OCI-LY1 (cell line): Measurements from ENCODE around the gene RASSF5.

ENCODE experiments used
- H2AFZ ChIP-seq: fragments of 200-600 bp; sonication (generic), shearing (Covaris generic); 2 replicates; pipeline ENCODE4 v1.6.0; 2014; ENCODE audit warnings: antibody characterized with exemption, mild to moderate bottlenecking, low read length
- H3F3A ChIP-seq: fragments of 200-600 bp; sonication (generic), shearing (Covaris generic); 2 replicates; pipeline ENCODE4 v1.6.0; 2014; ENCODE audit warnings: mild to moderate bottlenecking, antibody characterized with exemption, low read length, moderate library complexity; ENCODE audit not compliant: insufficient read depth
- H3K27ac ChIP-seq: fragments of 200-600 bp; sonication (generic); 2 replicates; pipeline ENCODE4 v1.5.1; 2014; ENCODE audit warnings: low read length, mixed run types, mild to moderate bottlenecking, low read depth; ENCODE audit not compliant: poor library complexity, severe bottlenecking
- H3K27me3 ChIP-seq: fragments of 200-600 bp; sonication (generic); 2 replicates; pipeline ENCODE4 v1.6.0; 2014; ENCODE audit warnings: antibody characterized with exemption, mild to moderate bottlenecking, low read length, moderate library complexity; ENCODE audit not compliant: insufficient read depth
- H3K36me3 ChIP-seq: fragments of 200-600 bp; sonication (generic); 2 replicates; pipeline ENCODE4 v1.6.1; 2014; ENCODE audit warnings: mild to moderate bottlenecking, antibody characterized with exemption, low read length, moderate library complexity, mixed read lengths; ENCODE audit not compliant: insufficient read depth
- H3K4me1 ChIP-seq: fragments of 200-600 bp; sonication (generic); 2 replicates; pipeline ENCODE4 v1.5.1; 2014; ENCODE audit warnings: mild to moderate bottlenecking, low read length, moderate library complexity; ENCODE audit not compliant: insufficient read depth, severe bottlenecking
- H3K4me2 ChIP-seq: fragments of 200-600 bp; sonication (generic), shearing (Covaris generic); 2 replicates; pipeline ENCODE4 v1.6.1; 2014; ENCODE audit warnings: low read length
- H3K4me3 ChIP-seq: fragments of 200-600 bp; sonication (generic); 2 replicates; pipeline ENCODE4 v1.5.1; 2014; ENCODE audit warnings: low read length, low read depth, mild to moderate bottlenecking, mixed read lengths; ENCODE audit not compliant: poor library complexity, severe bottlenecking
- H3K79me2 ChIP-seq: fragments of 200-600 bp; shearing (Covaris generic); 2 replicates; pipeline ENCODE4 v1.6.1; 2016; ENCODE audit warnings: mixed run types, low read length, mixed read lengths; ENCODE audit not compliant: insufficient read depth
- H3K9ac ChIP-seq: fragments of 200-600 bp; sonication (generic), shearing (Covaris generic); 2 replicates; pipeline ENCODE4 v1.6.1; 2014; ENCODE audit warnings: mild to moderate bottlenecking, low read length, mixed read lengths
- H3K9me2 ChIP-seq: fragments of 200-600 bp; sonication (generic), shearing (Covaris generic); 2 replicates; pipeline ENCODE4 v1.6.1; 2014; ENCODE audit warnings: low read depth, mild to moderate bottlenecking, low read length, mixed read lengths
- H3K9me3 ChIP-seq: fragments of 200-600 bp; shearing (Covaris generic); 2 replicates; pipeline ENCODE4 v1.6.1; 2014; ENCODE audit warnings: low read length, mixed read lengths
- H4K20me1 ChIP-seq: fragments of 200-600 bp; sonication (generic), shearing (Covaris generic); 2 replicates; pipeline ENCODE4 v1.6.0; 2016; ENCODE audit warnings: mild to moderate bottlenecking, low read length; ENCODE audit not compliant: insufficient read depth
- EZH2 ChIP-seq: fragments of 200-600 bp; sonication (generic), shearing (Covaris generic); IDR thresholded peaks from 2 replicates; pipeline ENCODE4 v1.8.0; 2017; ENCODE audit warnings: borderline replicate concordance, mixed run types, mild to moderate bottlenecking, antibody characterized with exemption, low read length, moderate library complexity, mixed read lengths
- TF ChIP-seq, protein P1 (sequence below): fragments of 200-600 bp; sonication (generic), shearing (Covaris generic); IDR thresholded peaks from 2 replicates; pipeline ENCODE4 v1.5.1; 2017; ENCODE audit warnings: mild to moderate bottlenecking, antibody characterized with exemption, low read length, moderate library complexity, mixed read lengths

RASSF5 gene

DNA sequence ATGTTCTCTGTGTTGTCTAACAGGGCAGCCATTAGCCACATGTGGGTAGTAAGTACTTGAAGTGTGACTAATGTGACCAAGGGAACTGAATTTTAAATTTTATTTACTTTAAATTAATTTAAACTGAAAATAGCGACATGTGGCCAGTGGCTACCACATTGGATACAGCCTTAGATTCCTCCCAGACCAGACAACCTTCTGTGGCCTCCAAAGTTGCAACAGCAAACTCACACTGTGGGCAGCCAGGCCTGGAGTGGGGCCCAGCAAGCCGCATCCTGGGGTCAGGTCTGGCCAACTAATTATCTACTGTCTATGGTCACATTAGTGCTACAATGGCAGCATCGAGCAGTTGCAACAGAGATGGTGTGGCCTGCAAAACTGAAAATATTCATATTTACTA, 93.2 kb downstream of the RASSF5 start:
- Histone ChIP-seq H4K20me1 (no peaks in the 10 kb centered on the region), H3K4me3 (no peak overlapping the region), H3K9ac (no peak overlapping the region), H3K27me3 (no peaks in the 10 kb centered on the region), H3K4me2 (no peak overlapping the region), H3F3A (no peaks in the 10 kb centered on the region), H3K79me2 (no peaks in the 10 kb centered on the region), H3K9me3 (no peaks in the 10 kb centered on the region), H2AFZ (no peak overlapping the region), H3K9me2 (no peaks in the 10 kb centered on the region), H3K36me3 (peaks cover 68% of the 10 kb centered on the region), H3K27ac (no peak overlapping the region), H3K4me1 (no peaks in the 10 kb centered on the region)
- TF ChIP-seq, protein P1, sequence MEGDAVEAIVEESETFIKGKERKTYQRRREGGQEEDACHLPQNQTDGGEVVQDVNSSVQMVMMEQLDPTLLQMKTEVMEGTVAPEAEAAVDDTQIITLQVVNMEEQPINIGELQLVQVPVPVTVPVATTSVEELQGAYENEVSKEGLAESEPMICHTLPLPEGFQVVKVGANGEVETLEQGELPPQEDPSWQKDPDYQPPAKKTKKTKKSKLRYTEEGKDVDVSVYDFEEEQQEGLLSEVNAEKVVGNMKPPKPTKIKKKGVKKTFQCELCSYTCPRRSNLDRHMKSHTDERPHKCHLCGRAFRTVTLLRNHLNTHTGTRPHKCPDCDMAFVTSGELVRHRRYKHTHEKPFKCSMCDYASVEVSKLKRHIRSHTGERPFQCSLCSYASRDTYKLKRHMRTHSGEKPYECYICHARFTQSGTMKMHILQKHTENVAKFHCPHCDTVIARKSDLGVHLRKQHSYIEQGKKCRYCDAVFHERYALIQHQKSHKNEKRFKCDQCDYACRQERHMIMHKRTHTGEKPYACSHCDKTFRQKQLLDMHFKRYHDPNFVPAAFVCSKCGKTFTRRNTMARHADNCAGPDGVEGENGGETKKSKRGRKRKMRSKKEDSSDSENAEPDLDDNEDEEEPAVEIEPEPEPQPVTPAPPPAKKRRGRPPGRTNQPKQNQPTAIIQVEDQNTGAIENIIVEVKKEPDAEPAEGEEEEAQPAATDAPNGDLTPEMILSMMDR = no peak
- TF ChIP-seq EZH2 = no peak

- Histone ChIP-seq H3K79me2 (no peaks in the 10 kb centered on the region), H3K9me2 (no peaks in the 10 kb centered on the region), H3K27me3 (no peaks in the 10 kb centered on the region), H3K27ac (no peak overlapping the region), H2AFZ (no peak overlapping the region), H3K9me3 (no peaks in the 10 kb centered on the region), H3K36me3 (peaks cover 57% of the 10 kb centered on the region; the same call in 1 of the 2 replicates), H3K4me3 (no peak overlapping the region), H3K4me1 (no peaks in the 10 kb centered on the region), H3K4me2 (no peak overlapping the region), H3F3A (0 out of 2 replicates have a peak, but pooled peaks cover 3% of the 10 kb centered on the region), H4K20me1 (no peaks in the 10 kb centered on the region), H3K9ac (no peak overlapping the region)
- TF ChIP-seq, protein P1 = no peak
- TF ChIP-seq EZH2 = no peak
Observed at GRCh38 chr1:206604861-206605260, 97.5 kb downstream of the RASSF5 start.

DNA sequence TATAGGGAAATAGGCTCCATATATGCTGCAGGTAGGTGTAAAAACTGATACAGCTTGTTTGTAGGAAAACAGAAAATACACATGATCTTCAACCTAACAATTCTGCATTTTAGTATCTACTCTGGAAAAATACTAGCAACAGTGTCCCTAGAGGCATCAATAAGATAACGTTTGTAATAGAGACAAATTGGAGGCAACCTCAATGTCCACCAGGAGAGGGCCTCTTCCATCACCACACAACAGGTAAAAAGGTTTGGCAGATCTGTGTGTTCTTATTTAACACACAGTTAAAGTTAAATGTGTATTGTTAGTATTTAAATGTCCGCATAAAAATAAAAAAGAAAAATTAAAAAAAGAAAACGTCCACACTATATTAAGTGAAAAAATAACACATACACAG, 99.5 kb downstream of the RASSF5 start:
- no peaks in the 10 kb centered on the region for H3K9me2 ChIP-seq
- peaks cover 11% of the 10 kb centered on the region for H3K4me1 ChIP-seq
- no peaks in the 10 kb centered on the region for H3K27me3 ChIP-seq
- no peak overlapping the region for H3K9ac ChIP-seq
- no peak overlapping the region for H3K4me3 ChIP-seq
- no peaks in the 10 kb centered on the region for H4K20me1 ChIP-seq
- no peak overlapping the region for H3K27ac ChIP-seq
- H3F3A ChIP-seq = 0 out of 2 replicates have a peak, but pooled peaks cover 3% of the 10 kb centered on the region
- 0 out of 2 replicates have a peak, but pooled peaks cover 5% of the 10 kb centered on the region for H3K79me2 ChIP-seq
- no peaks in the 10 kb centered on the region for H3K9me3 ChIP-seq
- TF ChIP-seq EZH2 = no peak
- TF ChIP-seq, protein P1 = peak; percentile 54; the same call in 1 of the 2 replicates
- H2AFZ ChIP-seq = no peak overlapping the region
- H3K36me3 ChIP-seq = peaks cover 50% of the 10 kb centered on the region; the same call in 1 of the 2 replicates
- H3K4me2 ChIP-seq = no peak overlapping the region
